Heart left ventricle (tissue), 16 donors: ENCODE results near the gene SOX18. TPM values are rescaled to one million over a fixed set of nuclear protein-coding genes. Genes with fewer than 3 reads are reported as not detected.

ENCODE experiments used
- ATAC-seq, 4 donors: fragments of 200-7000 bp; cut with Tn5 transposase; one replicate each; pipeline ENCODE4 v1.9.1; 2020 to 2022; ENCODE audit warnings: moderate library complexity in 4 of 4, mild to moderate bottlenecking in 3 of 4, moderate number of reproducible peaks in 1 of 4
- DNase-seq, 5 donors: peaks; one replicate each; pipeline ENCODE4 v3.0.0-alpha.2; 2020
- H3K27ac ChIP-seq, 12 donors: fragments of 200-600 bp; sonication (generic) in 4 of 12; one replicate each; pipeline versions ENCODE4 v1.5.0 to v1.8.0; 2016 to 2022; ENCODE audit warnings: mild to moderate bottlenecking in 2 of 12
- H3K27me3 ChIP-seq, 9 donors: fragments of 200-600 bp; sonication (generic) in 2 of 9; one replicate each; pipeline versions ENCODE4 v1.5.1 to v1.8.0; 2016 to 2022; ENCODE audit warnings: mild to moderate bottlenecking in 3 of 9
- H3K36me3 ChIP-seq, 9 donors: fragments of 200-600 bp; sonication (generic) in 2 of 9; one replicate each; pipeline versions ENCODE4 v1.5.0 to v1.8.0; 2018 to 2022; ENCODE audit warnings: mild to moderate bottlenecking in 2 of 9
- H3K4me1 ChIP-seq, 12 donors: fragments of 200-600 bp; sonication (generic) in 4 of 12; one replicate each; pipeline versions ENCODE4 v1.5.0 to v1.8.0; 2016 to 2022; ENCODE audit warnings: mild to moderate bottlenecking in 3 of 12
- H3K4me3 ChIP-seq, 12 donors: fragments of 200-600 bp; sonication (generic) in 4 of 12; one replicate each; pipeline versions ENCODE4 v1.5.0 to v1.8.0; 2017 to 2022; ENCODE audit warnings: mild to moderate bottlenecking in 9 of 12, moderate library complexity in 4 of 12
- H3K9me3 ChIP-seq, 12 donors: fragments of 200-600 bp; sonication (generic) in 4 of 12; one replicate each; pipeline versions ENCODE4 v1.5.0 to v1.8.0; 2016 to 2022; ENCODE audit warnings: mild to moderate bottlenecking in 1 of 12
- CTCF ChIP-seq, 12 donors: fragments of 200-600 bp; sonication (generic) in 4 of 12; IDR thresholded peaks; one replicate each; pipeline versions ENCODE4 v1.5.0 to v1.8.0; 2018 to 2022; ENCODE audit warnings: antibody characterized with exemption in 12 of 12, mild to moderate bottlenecking in 5 of 12
- POLR2A ChIP-seq, 2 donors: fragments of 450-650 bp; IDR thresholded peaks; one replicate each; pipeline ENCODE4 v1.6.1; 2017; ENCODE audit warnings: antibody characterized with exemption in 2 of 2, mild to moderate bottlenecking in 2 of 2, moderate library complexity in 2 of 2
- WGBS, 4 donors: extraction: QIAGEN DNeasy Blood & Tissue Kit in 2 of 4; methylation state at CpG; one replicate each; pipeline versions ENCODE4 v1.1.5 to v1.1.7; 2013 to 2018; 5-methylcytosine and 5-hydroxymethylcytosine counted together
- intact Hi-C, 10 donors: fragments of 100-400 bp; cut with DNase I; formaldehyde crosslinking; loops; one replicate each; pipeline versions ENCODE4 v1.11.1 to v1.14.2; 2022
- polyA plus RNA-seq, 2 donors: library from polyadenylated mRNA; stranded (reverse); fragments of 200-250 nt; gene quantifications; one replicate each; pipeline ENCODE4 v1.2.3, GENCODE V29; 2013
- total RNA-seq, 9 donors: library from RNA; depleted of rRNA in 2 of 9; stranded (reverse); fragments of >200 nt in 2 of 9; fragmentation: NEBNext Ultra II Directional in 3 of 9; extraction: Animal tissue kit (Norgen Biotek cat#: 25700) in 3 of 9; gene quantifications; one replicate each; pipeline versions ENCODE4 v1.1.0 to v1.2.4, GENCODE V29; 2016 to 2023
- donor health status: ischemic (EF 13 %, LVEDD 7.1; RV severe dilation, severe dysfunction).
- donor health status: healthy with polysubstance abuse.
- donor health status: DM: no; HTN: yes; CAD: no.
- donor health status: DM: no; HTN: no; CAD: no.
- donor health status: ischemic (EF 25% LVEDD 6.9; RV normal size, moderate dysfunction).
- donor health status: ischemic (EF 25% LVEDD 5.7; RV mildly dilated, moderate dysfunction).
- donor health status: healthy.
- donor health status: DM: yes; HTN: yes; CAD: no.
- donor health status: ischemic (EF 35%, LVEDD 5.7; RV mildly dilated, moderate dysfunction).
- donor health status: nonischemic (EF 11% LVEDD 7.7; RV severe dilation, severe dysfunction).
- donor health status: DM: yes; HTN: yes; CAD: no.
- donor health status: PGD.
- donor health status: ischemic (EF 29% LVEDD 5.4; RV normal size, mild dysfunction).
- donor health status: nonischemic (EF 23%, LVEDD 6.1; RV moderate dilation, normal function).

SOX18 gene
- total and polyA plus RNA-seq, 11 donors: 23.5 to 75.9 (median 48.2) TPM

- intact Hi-C loops: loop anchor here in 8 of 10 donors (5.0 to 10.0 kb wide), 4 partner anchors 51 to 86 kb away; partner anchors contain the start of gene PRPF6 (in 4 of the 8)
- no peaks in the 10 kb centered on the region for H3K9me3 ChIP-seq
- H3K36me3 ChIP-seq: peaks cover 0 to 41% (median 31%) of the 10 kb centered on the region in 9 donors
- H3K27ac ChIP-seq: peak within 1 kb of the TSS in 1 of 12 donors; percentile 55
- DNase-seq (no peak), ATAC-seq (no peak)
- WGBS, 4 donors: 60 to 84% (median 83%) methylated on average over 5 to 10 of the region's 10 CpGs
- TF ChIP-seq POLR2A (IDR thresholded peaks at IDR 0.05) (no peak), CTCF (IDR thresholded peaks at IDR 0.05) (no peak)
- H3K27me3 ChIP-seq: peaks cover 0 to 47% (median 30%) of the 10 kb centered on the region in 9 donors
- H3K4me1 ChIP-seq: peaks cover 2 to 58% (median 27%) of the 10 kb centered on the region in 12 donors
- H3K4me3 ChIP-seq: no peak within 1 kb of the TSS
Measured at GRCh38 chr20:64035933-64036345, 13.5 kb downstream of the SOX18 start, which contains the start of gene C20orf204. Gene C20orf204 (plus strand): TSS chr20:64036182. CDS start chr20:64036324, 142 bp downstream.

GRCh38 chr20:64035066-64035932 is 14.1 kb downstream of the SOX18 start:
- Histone ChIP-seq H3K36me3 (peaks cover 0 to 47% (median 38%) of the 10 kb centered on the region in 9 donors), H3K27ac (peak overlapping the region in 1 of 12 donors; percentile 55), H3K27me3 (peaks cover 0 to 42% (median 25%) of the 10 kb centered on the region in 9 donors), H3K9me3 (no peaks in the 10 kb centered on the region), H3K4me3 (no peak overlapping the region), H3K4me1 (peaks cover 2 to 52% (median 23%) of the 10 kb centered on the region in 12 donors)
- no peak for ATAC-seq
- intact Hi-C loops: loop anchor here in 8 of 10 donors (5.0 to 10.0 kb wide), 4 partner anchors 50 to 87 kb away; partner anchors contain the start of gene PRPF6 (in 4 of the 8)
- 83 to 97% (median 86%) methylated on average over 11 to 17 of the region's 17 CpGs for WGBS, 4 donors
- no peak for TF ChIP-seq POLR2A (IDR thresholded peaks at IDR 0.05)
- TF ChIP-seq CTCF (IDR thresholded peaks at IDR 0.05): no peak
- DNase-seq: no peak

- intact Hi-C loops: loop anchor here in 3 of 10 donors (5.0 to 10.0 kb wide), 3 partner anchors 49 to 81 kb away; partner anchors contain the start of gene PRPF6 (in 2 of the 3)
- ATAC-seq (peak in 3 of 4 donors; percentile 30 to 71 (median 63)), DNase-seq (peak in 3 of 5 donors; percentile 59 to 75 (median 72))
- H3K4me1 ChIP-seq: peaks cover 0 to 41% (median 12%) of the 10 kb centered on the region in 12 donors
- H3K27me3 ChIP-seq: peaks cover 0 to 32% (median 17%) of the 10 kb centered on the region in 9 donors
- no peaks in the 10 kb centered on the region for H3K9me3 ChIP-seq
- H3K36me3 ChIP-seq: peaks cover 0 to 60% (median 50%) of the 10 kb centered on the region in 9 donors
- peak overlapping the region in 1 of 12 donors; percentile 55 for H3K27ac ChIP-seq
- no peak for TF ChIP-seq POLR2A (IDR thresholded peaks at IDR 0.05)
- TF ChIP-seq CTCF (IDR thresholded peaks at IDR 0.05): no peak
- no peak overlapping the region for H3K4me3 ChIP-seq
- 70 to 74% (median 72%) methylated on average over 4 to 11 of the region's 11 CpGs for WGBS, 4 donors
Measured at GRCh38 chr20:64033981-64034493, 15.4 kb downstream of the SOX18 start.
